Right lobe of liver (tissue), 6 donors: Measurements from ENCODE around the gene UBE3D. TPM values are rescaled to one million over a fixed set of nuclear protein-coding genes. Genes with fewer than 3 reads are reported as not detected.
A peak's percentile ranks its signal among the peaks of the same experiment; 100 is the strongest.

Experiments used
- ATAC-seq, 4 donors: fragments of 200-7000 bp; cut with Tn5 transposase; one replicate each; pipeline ENCODE4 v1.9.1; 2020; ENCODE audit warnings: mild to moderate bottlenecking in 4 of 4, moderate library complexity in 4 of 4
- DNase-seq, 3 donors: peaks; one replicate each; pipeline ENCODE4 v3.0.0-alpha.2; 2020
- H3K27ac ChIP-seq, 3 donors: fragments of 200-600 bp; one replicate each; pipeline ENCODE4 v1.8.0; 2022
- H3K27me3 ChIP-seq, 2 donors: fragments of 200-600 bp; one replicate each; pipeline ENCODE4 v1.8.0; 2022
- H3K36me3 ChIP-seq, 4 donors: fragments of 200-600 bp; sonication (generic) in 1 of 4; one replicate each; pipeline versions ENCODE4 v1.5.1 to v1.8.0; 2017 to 2022; ENCODE audit warnings: control low read depth in 1 of 4
- H3K4me1 ChIP-seq, 4 donors: fragments of 200-600 bp; sonication (generic) in 1 of 4; one replicate each; pipeline versions ENCODE4 v1.5.1 to v1.8.0; 2017 to 2022; ENCODE audit warnings: control low read depth in 1 of 4
- H3K4me3 ChIP-seq, 3 donors: fragments of 200-600 bp; one replicate each; pipeline ENCODE4 v1.8.0; 2022
- H3K9me3 ChIP-seq, 4 donors: fragments of 200-600 bp; sonication (generic) in 1 of 4; one replicate each; pipeline versions ENCODE4 v1.5.1 to v1.8.0; 2017 to 2022; ENCODE audit warnings: control low read depth in 1 of 4
- POLR2A ChIP-seq: fragments of 450-650 bp; IDR thresholded peaks from one replicate; pipeline ENCODE4 v1.6.1; 2017; ENCODE audit warnings: antibody characterized with exemption, mild to moderate bottlenecking
- WGBS: methylation state at CpG from one replicate; pipeline ENCODE4 v1.1.6; 2018; ENCODE audit warnings: low coverage, low lambda C conversion rate; ENCODE audit not compliant: insufficient coverage; ENCODE audit errors: missing lambda C conversion rate; 5-methylcytosine and 5-hydroxymethylcytosine counted together
- intact Hi-C, 2 donors: fragments of 100-400 bp; cut with DNase I; formaldehyde crosslinking; loops; one replicate each; pipeline versions ENCODE4 v1.11.2 to v1.14.1; 2022
- total RNA-seq, 6 experiments: library from RNA; depleted of rRNA in 2 of 6; stranded (reverse); fragments of >200 nt in 2 of 6; fragmentation: NEBNext Ultra II Directional in 3 of 6; extraction: Animal tissue kit (Norgen Biotek cat#: 25700) in 3 of 6; gene quantifications; one replicate each; pipeline versions ENCODE4 v1.1.0 to v1.2.4, GENCODE V29; 2016 to 2023
- TF ChIP-seq, protein P1 (sequence below), 4 donors: fragments of 200-600 bp in 3 of 4; fragments of 450-650 bp in 1 of 4; IDR thresholded peaks; one replicate each; pipeline versions ENCODE4 v1.5.1 to v1.8.0; 2016 to 2022; ENCODE audit warnings: antibody characterized with exemption in 4 of 4, mild to moderate bottlenecking in 2 of 4
- donor health status: DM: no; HTN: yes; CAD: no.
- donor health status: DM: no; HTN: no; CAD: no.
- donor health status: DM: no; HTN: no; CAD: no.
- donor health status: DM: no; HTN: yes; CAD: no.
- donor health status: DM: no; HTN: yes; CAD: no.

Gene UBE3D
- total RNA-seq, 6 experiments from 2014 or later = 1.6 to 4.8 (median 2.1) TPM

DNA sequence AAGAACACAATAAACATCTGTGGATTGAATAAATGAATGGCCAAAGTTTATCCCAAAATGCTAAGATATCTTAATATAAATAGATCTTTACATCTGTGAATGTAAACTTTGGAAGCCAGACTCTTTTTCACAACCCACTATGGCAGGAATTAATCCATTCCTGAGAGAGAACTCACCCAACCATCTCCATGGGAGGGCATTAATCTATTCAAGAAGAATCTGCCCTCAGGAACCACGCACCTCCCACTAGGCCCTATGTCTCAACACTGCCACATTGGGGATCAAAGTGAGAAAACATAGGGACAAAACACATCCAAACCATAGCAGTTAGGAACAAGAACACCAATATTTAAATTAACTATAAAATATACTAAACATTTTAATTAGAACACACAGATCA is 3.4 kb downstream of the UBE3D start:
- Histone ChIP-seq H3K27ac (no peak overlapping the region), H3K36me3 (no peaks in the 10 kb centered on the region), H3K4me3 (no peak overlapping the region), H3K27me3 (no peaks in the 10 kb centered on the region), H3K4me1 (peaks cover 0 to 5% (median 0%) of the 10 kb centered on the region in 4 donors), H3K9me3 (no peaks in the 10 kb centered on the region)
- intact Hi-C loops = loop anchor here in 1 of 2 donors (5.0 kb wide), 1 partner anchor 695 kb away; no protein-coding TSS in a partner anchor
- no peak for TF ChIP-seq POLR2A
- TF ChIP-seq, protein P1, sequence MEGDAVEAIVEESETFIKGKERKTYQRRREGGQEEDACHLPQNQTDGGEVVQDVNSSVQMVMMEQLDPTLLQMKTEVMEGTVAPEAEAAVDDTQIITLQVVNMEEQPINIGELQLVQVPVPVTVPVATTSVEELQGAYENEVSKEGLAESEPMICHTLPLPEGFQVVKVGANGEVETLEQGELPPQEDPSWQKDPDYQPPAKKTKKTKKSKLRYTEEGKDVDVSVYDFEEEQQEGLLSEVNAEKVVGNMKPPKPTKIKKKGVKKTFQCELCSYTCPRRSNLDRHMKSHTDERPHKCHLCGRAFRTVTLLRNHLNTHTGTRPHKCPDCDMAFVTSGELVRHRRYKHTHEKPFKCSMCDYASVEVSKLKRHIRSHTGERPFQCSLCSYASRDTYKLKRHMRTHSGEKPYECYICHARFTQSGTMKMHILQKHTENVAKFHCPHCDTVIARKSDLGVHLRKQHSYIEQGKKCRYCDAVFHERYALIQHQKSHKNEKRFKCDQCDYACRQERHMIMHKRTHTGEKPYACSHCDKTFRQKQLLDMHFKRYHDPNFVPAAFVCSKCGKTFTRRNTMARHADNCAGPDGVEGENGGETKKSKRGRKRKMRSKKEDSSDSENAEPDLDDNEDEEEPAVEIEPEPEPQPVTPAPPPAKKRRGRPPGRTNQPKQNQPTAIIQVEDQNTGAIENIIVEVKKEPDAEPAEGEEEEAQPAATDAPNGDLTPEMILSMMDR (IDR thresholded peaks at IDR 0.05) = no peak
- DNase-seq (no peak), ATAC-seq (no peak)
- 79% methylated on average over 1 of the region's 1 CpG for WGBS

DNA sequence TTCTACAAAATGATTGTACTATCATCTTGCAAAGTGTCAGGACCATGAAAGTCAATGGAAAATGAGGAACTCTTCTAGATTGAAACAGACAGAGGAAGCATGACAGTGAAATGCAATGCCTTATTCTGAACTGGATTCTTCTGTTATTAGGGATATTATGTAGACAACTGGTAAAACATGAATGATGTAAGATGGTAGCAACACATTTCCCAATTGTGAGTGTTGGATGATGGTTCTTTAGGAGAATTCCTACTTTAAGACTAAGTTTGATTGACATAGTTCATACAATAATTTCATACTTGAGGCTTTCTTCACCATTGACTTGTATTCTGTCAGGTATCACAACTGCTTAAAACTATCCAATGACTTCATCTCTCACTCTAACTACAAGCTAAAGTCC is 4.5 kb downstream of the UBE3D start:
- H3K4me1 ChIP-seq = peaks cover 0 to 5% (median 0%) of the 10 kb centered on the region in 4 donors
- H3K4me3 ChIP-seq = no peak overlapping the region
- H3K9me3 ChIP-seq = no peaks in the 10 kb centered on the region
- intact Hi-C loops = loop anchor here in 1 of 2 donors (5.0 kb wide), 1 partner anchor 694 kb away; no protein-coding TSS in a partner anchor
- no peak overlapping the region for H3K27ac ChIP-seq
- no peaks in the 10 kb centered on the region for H3K27me3 ChIP-seq
- no peak for ATAC-seq
- no peak for DNase-seq
- TF ChIP-seq POLR2A = no peak
- TF ChIP-seq, protein P1 (IDR thresholded peaks at IDR 0.05) = no peak
- no peaks in the 10 kb centered on the region for H3K36me3 ChIP-seq

DNA sequence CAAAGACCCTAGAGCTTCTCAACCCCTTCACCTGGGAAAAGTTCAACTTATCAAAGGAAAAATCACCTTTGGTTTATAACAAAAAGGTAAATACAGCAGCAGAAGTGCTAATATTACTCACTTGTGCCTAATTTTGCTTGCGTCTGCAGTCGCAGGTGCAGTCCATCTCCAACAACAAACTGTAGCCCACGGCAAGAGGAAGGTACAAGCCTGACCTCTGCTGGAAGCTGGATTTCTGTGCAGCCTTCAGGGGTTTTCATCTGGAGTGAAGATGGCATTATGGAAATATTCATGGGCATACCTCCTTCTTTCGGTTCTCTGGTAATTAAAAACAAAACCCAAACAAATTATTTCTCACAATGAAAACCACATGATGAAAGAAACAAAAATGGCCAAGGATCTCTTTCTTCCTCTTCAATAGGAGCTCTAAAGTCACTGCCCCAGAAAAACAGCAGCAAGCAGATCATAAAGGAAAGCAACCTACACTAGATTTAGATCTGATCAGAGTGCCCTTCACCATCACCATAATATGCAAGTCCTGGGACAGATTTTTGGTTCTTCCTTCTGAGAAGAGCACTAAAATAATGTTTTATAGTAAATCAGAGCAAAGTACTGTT is 7.8 kb downstream of the UBE3D start:
- peak in 1 of 3 donors; percentile 27 for DNase-seq
- WGBS = 22% methylated on average over 4 of the region's 4 CpGs
- intact Hi-C loops = loop anchor here (10.0 kb wide), 2 partner anchors 783 to 793 kb away; no protein-coding TSS in a partner anchor
- Histone ChIP-seq H3K4me1 (peaks cover 0 to 4% (median 0%) of the 10 kb centered on the region in 4 donors), H3K27ac (no peak overlapping the region), H3K27me3 (no peaks in the 10 kb centered on the region), H3K36me3 (no peaks in the 10 kb centered on the region), H3K4me3 (no peak overlapping the region), H3K9me3 (no peaks in the 10 kb centered on the region)
- peak; percentile 83 to 91 (median 86) for ATAC-seq
- no peak for TF ChIP-seq POLR2A
- TF ChIP-seq, protein P1 (IDR thresholded peaks at IDR 0.05) = peak; percentile 55 to 76 (median 70)

DNA sequence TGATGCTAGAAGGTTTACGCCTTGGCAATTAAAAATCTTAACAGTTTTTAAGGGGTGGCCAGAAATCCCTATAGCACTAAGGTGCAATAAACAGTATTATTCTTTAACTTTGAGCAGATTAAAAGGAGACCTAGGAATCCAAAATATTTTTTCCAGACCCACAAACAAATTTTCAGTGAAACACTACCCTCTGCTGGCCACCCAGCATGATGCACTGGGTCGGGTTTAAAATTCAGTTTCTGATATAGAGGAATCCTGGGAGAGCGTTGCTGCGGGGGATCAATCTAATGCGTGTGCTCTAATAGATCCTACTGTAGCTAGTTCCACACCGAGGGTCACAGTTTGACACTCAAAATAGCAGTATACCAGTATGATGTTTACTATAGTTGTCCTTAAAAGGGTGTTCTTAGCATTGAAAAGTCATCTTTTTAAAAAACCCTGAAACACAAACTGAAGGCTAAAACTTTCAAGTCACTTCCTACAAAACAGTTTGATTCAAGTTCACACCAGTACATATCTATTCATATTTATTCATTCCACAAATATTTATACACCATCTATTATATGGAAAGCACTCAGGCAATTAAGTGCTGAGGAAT is 10.2 kb downstream of the UBE3D start:
- Histone ChIP-seq H3K27ac (no peak overlapping the region), H3K36me3 (no peaks in the 10 kb centered on the region), H3K27me3 (no peaks in the 10 kb centered on the region), H3K4me1 (peaks cover 0 to 4% (median 0%) of the 10 kb centered on the region in 4 donors), H3K4me3 (no peak overlapping the region), H3K9me3 (no peaks in the 10 kb centered on the region)
- WGBS = 17% methylated on average over 6 of the region's 6 CpGs
- TF ChIP-seq, protein P1 (IDR thresholded peaks at IDR 0.05) = peak; percentile 77 to 92 (median 88)
- TF ChIP-seq POLR2A = no peak
- DNase-seq (no peak), ATAC-seq (peak; percentile 81 to 88 (median 82))
- intact Hi-C loops = loop anchor here (10.0 kb wide), 2 partner anchors 781 to 791 kb away; no protein-coding TSS in a partner anchor
